Endothelial cell of umbilical vein (primary cell): ENCODE results near the gene CACNA2D3. TPM values are rescaled to one million over a fixed set of nuclear protein-coding genes. Genes with fewer than 3 reads are reported as not detected.

Experiments used
- BruUV-seq: library from RNA; stranded (reverse); fragments of 400-500 nt; replicated peaks from 2 replicates; lab custom pipeline; 2021; lab: Mats Ljungman, UMichigan
- CTCF ChIA-PET: fragments of 300-600, 350-600 bp; sonication (Branson Sonifier 250); formaldehyde crosslinking; loops from one replicate; lab custom pipeline; 2021; ENCODE audit warnings: antibody characterized with exemption, inconsistent platforms; lab: Charles Lee
- POLR2A ChIA-PET: fragments of 300-600, 350-600 bp; sonication (Branson Sonifier 250); formaldehyde crosslinking; loops from one replicate; lab custom pipeline; 2021; ENCODE audit warnings: antibody characterized with exemption, inconsistent platforms; lab: Charles Lee
- DNase-seq: peaks from one replicate; pipeline ENCODE4 v3.0.0-alpha.2; 2011; ENCODE audit warnings: low read depth, low spot score
- FAIRE-seq: peaks from 2 replicates; lab custom pipeline; 2011; peaks lifted over from hg19 to GRCh38; lab: Jason Lieb, UNC
- H2AFZ ChIP-seq: 2 replicates; pipeline ENCODE4 v1.6.0; 2012; ENCODE audit warnings: low read depth, low read length, control low read depth, inconsistent platforms
- H3K27ac ChIP-seq: 2 replicates; pipeline ENCODE4 v1.5.1; 2011; ENCODE audit warnings: low read depth, mild to moderate bottlenecking, control low read depth, low read length, moderate library complexity; ENCODE audit not compliant: insufficient read depth
- H3K27me3 ChIP-seq, 2 experiments: 2 replicates each; pipeline versions ENCODE4 v1.6.0 to v1.6.1; 2011; ENCODE audit warnings: low read length in 2 of 2, mixed read lengths in 1 of 2; ENCODE audit not compliant: control insufficient read depth in 2 of 2, insufficient read depth in 2 of 2
- H3K36me3 ChIP-seq, 2 experiments: 2 replicates in 1 of 2; 3 replicates in 1 of 2; pipeline ENCODE4 v1.5.1; 2011; ENCODE audit warnings: low read length in 2 of 2, mild to moderate bottlenecking in 1 of 2, moderate library complexity in 1 of 2; ENCODE audit not compliant: control insufficient read depth in 2 of 2, insufficient read depth in 2 of 2; ENCODE audit errors: extremely low read depth in 1 of 2
- H3K4me1 ChIP-seq: 3 replicates; pipeline ENCODE4 v1.5.1; 2011; ENCODE audit warnings: mild to moderate bottlenecking, low read length; ENCODE audit not compliant: control insufficient read depth, insufficient read depth; ENCODE audit errors: extremely low read depth
- H3K4me2 ChIP-seq: 2 replicates; pipeline ENCODE4 v1.6.1; 2011; ENCODE audit warnings: low read length, control low read depth, mixed read lengths; ENCODE audit not compliant: insufficient read depth
- H3K4me3 ChIP-seq, 3 experiments: fragments of 200-600 bp in 1 of 3; sonication (generic), shearing (Covaris generic) in 1 of 3; replicated peaks in 1 of 3; 2 replicates each; pipeline ENCODE4 v1.5.1; 2011 to 2016; ENCODE audit warnings: control low read depth in 3 of 3, low read length in 3 of 3, mild to moderate bottlenecking in 2 of 3, inconsistent platforms in 1 of 3, low read depth in 1 of 3, moderate library complexity in 1 of 3; ENCODE audit not compliant: insufficient read depth in 1 of 3
- H3K79me2 ChIP-seq: 2 replicates; pipeline ENCODE4 v1.6.0; 2012; ENCODE audit warnings: low read length, inconsistent platforms; ENCODE audit not compliant: control insufficient read depth, insufficient read depth
- H3K9ac ChIP-seq: replicated peaks from 2 replicates; pipeline ENCODE3; 2011; ENCODE audit warnings: low read length, control low read depth; ENCODE audit not compliant: insufficient read depth; ENCODE audit errors: extremely low read depth
- H3K9me1 ChIP-seq: replicated peaks from 3 replicates; pipeline ENCODE4 v1.6.0; 2011; ENCODE audit warnings: mild to moderate bottlenecking, low read length; ENCODE audit not compliant: control insufficient read depth, insufficient read depth; ENCODE audit errors: extremely low read depth
- H3K9me3 ChIP-seq: replicated peaks from 2 replicates; pipeline ENCODE4 v1.5.1; 2012; ENCODE audit warnings: low read length, inconsistent platforms; ENCODE audit not compliant: control insufficient read depth, insufficient read depth
- H4K20me1 ChIP-seq: replicated peaks from 2 replicates; pipeline ENCODE3; 2011; ENCODE audit warnings: mild to moderate bottlenecking, low read length; ENCODE audit not compliant: control insufficient read depth, insufficient read depth; ENCODE audit errors: extremely low read depth
- EZH2 ChIP-seq: IDR thresholded peaks from 2 replicates; pipeline ENCODE4 v1.6.1; 2012; ENCODE audit warnings: borderline replicate concordance, low read depth, mild to moderate bottlenecking, moderate library complexity, low read length, inconsistent platforms; ENCODE audit not compliant: severe bottlenecking
- FOS ChIP-seq: IDR thresholded peaks from 2 replicates; pipeline ENCODE4 v1.6.1; 2011; ENCODE audit warnings: mild to moderate bottlenecking, low read length, moderate library complexity, borderline replicate concordance; ENCODE audit not compliant: insufficient read depth
- GATA2 ChIP-seq: IDR thresholded peaks from 2 replicates; pipeline ENCODE4 v1.7.0; 2011; ENCODE audit warnings: low read depth, mild to moderate bottlenecking, moderate library complexity, mixed read lengths, low read length; ENCODE audit not compliant: insufficient read length, insufficient read depth
- JUN ChIP-seq: IDR thresholded peaks from 2 replicates; pipeline ENCODE4 v1.6.1; 2011; ENCODE audit warnings: borderline replicate concordance, low read depth; ENCODE audit not compliant: insufficient read length, insufficient read depth
- MYC ChIP-seq: IDR thresholded peaks from one replicate; pipeline ENCODE4 v1.6.1; 2011; ENCODE audit warnings: mild to moderate bottlenecking, low read depth, low read length
- POLR2A ChIP-seq: IDR thresholded peaks from 2 replicates; pipeline ENCODE4 v1.6.1; 2012; ENCODE audit warnings: low read depth, mild to moderate bottlenecking, control low read depth, low read length
- POLR2AphosphoS5 ChIP-seq: IDR thresholded peaks from 2 replicates; pipeline ENCODE4 v1.6.1; 2012; ENCODE audit warnings: low read depth, mild to moderate bottlenecking, control low read depth, low read length, moderate library complexity; ENCODE audit not compliant: insufficient read depth
- dilution Hi-C: fragments of 300-500 bp; cut with MboI; formaldehyde crosslinking; loops from one replicate; pipeline ENCODE4 v1.15.0; 2019; ENCODE audit warnings: low sequenced_read_pairs; ENCODE audit not compliant: extremely low pct_ligation_motif_present
- intact Hi-C: fragments of 100-400 bp; cut with micrococcal nuclease; formaldehyde crosslinking; loops from one replicate; pipeline ENCODE4 v1.10.0; 2022
- polyA plus RNA-seq, 4 experiments: library from polyadenylated mRNA; depleted of rRNA in 3 of 4; stranded (reverse) in 3 of 4; unstranded in 1 of 4; fragments of >200 nt; gene quantifications; 2 replicates each; pipeline versions ENCODE4 v1.2.1 to v1.2.3, GENCODE V29; 2011 to 2012; ENCODE audit warnings: missing spikeins in 1 of 4
- total RNA-seq: library from RNA; stranded (reverse); gene quantifications from 2 replicates; pipeline ENCODE4 v1.2.3, GENCODE V29; 2021
- TF ChIP-seq, protein P1 (sequence below), 2 donors: IDR thresholded peaks; 1 replicate in 1 of 2; 2 replicates in 1 of 2; pipeline ENCODE4 v1.5.1; 2011; ENCODE audit warnings: low read length in 2 of 2, mild to moderate bottlenecking in 2 of 2, moderate library complexity in 2 of 2, control low read depth in 1 of 2, inconsistent platforms in 1 of 2, low read depth in 1 of 2; ENCODE audit not compliant: insufficient read depth in 1 of 2; ENCODE audit errors: extremely low read depth in 1 of 2
- TF ChIP-seq, protein P2 (sequence below): IDR thresholded peaks from 2 replicates; pipeline ENCODE4 v1.6.1; 2011; ENCODE audit not compliant: insufficient read depth, insufficient read length

The CACNA2D3 gene
- total and polyA plus RNA-seq, 2 donors (not counting 3 experiments of a cell fraction or from before 2014, with no cell fraction given), result not detected

DNA sequence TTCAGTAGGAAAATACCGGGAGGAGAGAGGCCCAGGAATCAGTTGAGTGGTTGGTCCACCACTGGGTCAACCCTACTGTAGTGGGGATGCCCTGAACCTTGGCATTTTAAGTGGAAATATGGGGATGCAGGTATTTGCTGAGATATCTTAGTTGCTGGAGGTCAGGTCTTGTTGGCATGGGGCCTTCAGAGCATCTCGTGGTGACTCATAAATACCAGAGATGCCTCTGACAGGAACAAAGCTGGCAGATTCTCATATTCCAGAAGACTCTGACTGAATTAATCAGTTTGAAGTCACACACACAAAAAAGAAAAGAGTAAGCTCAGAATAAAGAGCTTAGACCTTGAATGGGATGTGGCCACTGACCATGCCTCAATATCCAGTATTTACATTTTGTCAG lies 91.6 kb downstream of the CACNA2D3 start:
- dilution Hi-C loops, result no loop called here
- H3K4me2 ChIP-seq, result no peak overlapping the region
- H3K27ac ChIP-seq, result no peak overlapping the region
- peaks cover 7% of the 10 kb centered on the region for H3K9me3 ChIP-seq
- DNase-seq (no peak), FAIRE-seq (no peak)
- TF ChIP-seq FOS (no peak), GATA2 (no peak), EZH2 (no peak), MYC (no peak), POLR2A (no peak), JUN (no peak), POLR2AphosphoS5 (no peak)
- TF ChIP-seq, protein P1, sequence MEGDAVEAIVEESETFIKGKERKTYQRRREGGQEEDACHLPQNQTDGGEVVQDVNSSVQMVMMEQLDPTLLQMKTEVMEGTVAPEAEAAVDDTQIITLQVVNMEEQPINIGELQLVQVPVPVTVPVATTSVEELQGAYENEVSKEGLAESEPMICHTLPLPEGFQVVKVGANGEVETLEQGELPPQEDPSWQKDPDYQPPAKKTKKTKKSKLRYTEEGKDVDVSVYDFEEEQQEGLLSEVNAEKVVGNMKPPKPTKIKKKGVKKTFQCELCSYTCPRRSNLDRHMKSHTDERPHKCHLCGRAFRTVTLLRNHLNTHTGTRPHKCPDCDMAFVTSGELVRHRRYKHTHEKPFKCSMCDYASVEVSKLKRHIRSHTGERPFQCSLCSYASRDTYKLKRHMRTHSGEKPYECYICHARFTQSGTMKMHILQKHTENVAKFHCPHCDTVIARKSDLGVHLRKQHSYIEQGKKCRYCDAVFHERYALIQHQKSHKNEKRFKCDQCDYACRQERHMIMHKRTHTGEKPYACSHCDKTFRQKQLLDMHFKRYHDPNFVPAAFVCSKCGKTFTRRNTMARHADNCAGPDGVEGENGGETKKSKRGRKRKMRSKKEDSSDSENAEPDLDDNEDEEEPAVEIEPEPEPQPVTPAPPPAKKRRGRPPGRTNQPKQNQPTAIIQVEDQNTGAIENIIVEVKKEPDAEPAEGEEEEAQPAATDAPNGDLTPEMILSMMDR (IDR thresholded peaks at IDR 0.05; ENCODE audit: extremely low read depth in 1 of 2, insufficient read depth in 1 of 2, low read depth in 1 of 2, low read length in 2 of 2), result no peak
- TF ChIP-seq, protein P2, sequence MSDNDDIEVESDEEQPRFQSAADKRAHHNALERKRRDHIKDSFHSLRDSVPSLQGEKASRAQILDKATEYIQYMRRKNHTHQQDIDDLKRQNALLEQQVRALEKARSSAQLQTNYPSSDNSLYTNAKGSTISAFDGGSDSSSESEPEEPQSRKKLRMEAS, result no peak
- no peak overlapping the region for H3K9ac ChIP-seq
- ChIA-PET POLR2A (no interaction called here), CTCF (no interaction called here)
- no peaks in the 10 kb centered on the region for H3K4me1 ChIP-seq
- no peak overlapping the region for H2AFZ ChIP-seq
- no TSS peak for BruUV-seq
- no peaks in the 10 kb centered on the region for H3K79me2 ChIP-seq
- H3K27me3 ChIP-seq, result no peaks in the 10 kb centered on the region
- no peaks in the 10 kb centered on the region for H4K20me1 ChIP-seq
- intact Hi-C loops, result no loop called here
- H3K4me3 ChIP-seq, result no peak overlapping the region
- H3K9me1 ChIP-seq, result no peaks in the 10 kb centered on the region
- no peaks in the 10 kb centered on the region for H3K36me3 ChIP-seq
